Neural progenitor cell (in vitro differentiated cells): ENCODE measurements around the gene GNAQ.

ENCODE experiments used
- EZH2 ChIP-seq: fragments of 200-600 bp; sonication (generic); IDR thresholded peaks from 2 replicates; pipeline ENCODE4 v1.6.1; 2017; ENCODE audit warnings: antibody characterized with exemption, mild to moderate bottlenecking, moderate library complexity
- EZH2phosphoT487 ChIP-seq: fragments of 200-600 bp; sonication (generic); IDR thresholded peaks from 2 replicates; pipeline ENCODE4 v1.6.1; 2017; ENCODE audit warnings: antibody characterized with exemption
- TF ChIP-seq, protein P1 (sequence below): fragments of 200-600 bp; sonication (generic); IDR thresholded peaks from 2 replicates; pipeline ENCODE4 v1.5.1; 2017; ENCODE audit warnings: antibody characterized with exemption, mild to moderate bottlenecking

- TF ChIP-seq, protein P1, sequence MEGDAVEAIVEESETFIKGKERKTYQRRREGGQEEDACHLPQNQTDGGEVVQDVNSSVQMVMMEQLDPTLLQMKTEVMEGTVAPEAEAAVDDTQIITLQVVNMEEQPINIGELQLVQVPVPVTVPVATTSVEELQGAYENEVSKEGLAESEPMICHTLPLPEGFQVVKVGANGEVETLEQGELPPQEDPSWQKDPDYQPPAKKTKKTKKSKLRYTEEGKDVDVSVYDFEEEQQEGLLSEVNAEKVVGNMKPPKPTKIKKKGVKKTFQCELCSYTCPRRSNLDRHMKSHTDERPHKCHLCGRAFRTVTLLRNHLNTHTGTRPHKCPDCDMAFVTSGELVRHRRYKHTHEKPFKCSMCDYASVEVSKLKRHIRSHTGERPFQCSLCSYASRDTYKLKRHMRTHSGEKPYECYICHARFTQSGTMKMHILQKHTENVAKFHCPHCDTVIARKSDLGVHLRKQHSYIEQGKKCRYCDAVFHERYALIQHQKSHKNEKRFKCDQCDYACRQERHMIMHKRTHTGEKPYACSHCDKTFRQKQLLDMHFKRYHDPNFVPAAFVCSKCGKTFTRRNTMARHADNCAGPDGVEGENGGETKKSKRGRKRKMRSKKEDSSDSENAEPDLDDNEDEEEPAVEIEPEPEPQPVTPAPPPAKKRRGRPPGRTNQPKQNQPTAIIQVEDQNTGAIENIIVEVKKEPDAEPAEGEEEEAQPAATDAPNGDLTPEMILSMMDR, result no peak
- TF ChIP-seq EZH2 (no peak), EZH2phosphoT487 (no peak)
Observed at GRCh38 chr9:77829420-77829819, 202.2 kb downstream of the GNAQ start.
